Keratinocyte (primary cell): ENCODE measurements around the gene ABR.

Experiments
- EZH2 ChIP-seq: IDR thresholded peaks from one replicate; pipeline ENCODE4 v1.6.1; 2012; ENCODE audit warnings: inconsistent platforms, mild to moderate bottlenecking, low read length, moderate library complexity
- TF ChIP-seq, protein P1 (sequence below), 3 experiments: IDR thresholded peaks in 1 of 3; conservative IDR thresholded peaks in 1 of 3; optimal IDR thresholded peaks in 1 of 3; 2 replicates in 2 of 3; 3 replicates in 1 of 3; pipeline versions ENCODE3 to v1.5.1; 2011; ENCODE audit warnings: low read length in 3 of 3, mild to moderate bottlenecking in 3 of 3, moderate library complexity in 2 of 3, control low read depth in 1 of 3, inconsistent platforms in 1 of 3; ENCODE audit not compliant: insufficient read depth in 2 of 3; ENCODE audit errors: extremely low read depth in 1 of 3

DNA sequence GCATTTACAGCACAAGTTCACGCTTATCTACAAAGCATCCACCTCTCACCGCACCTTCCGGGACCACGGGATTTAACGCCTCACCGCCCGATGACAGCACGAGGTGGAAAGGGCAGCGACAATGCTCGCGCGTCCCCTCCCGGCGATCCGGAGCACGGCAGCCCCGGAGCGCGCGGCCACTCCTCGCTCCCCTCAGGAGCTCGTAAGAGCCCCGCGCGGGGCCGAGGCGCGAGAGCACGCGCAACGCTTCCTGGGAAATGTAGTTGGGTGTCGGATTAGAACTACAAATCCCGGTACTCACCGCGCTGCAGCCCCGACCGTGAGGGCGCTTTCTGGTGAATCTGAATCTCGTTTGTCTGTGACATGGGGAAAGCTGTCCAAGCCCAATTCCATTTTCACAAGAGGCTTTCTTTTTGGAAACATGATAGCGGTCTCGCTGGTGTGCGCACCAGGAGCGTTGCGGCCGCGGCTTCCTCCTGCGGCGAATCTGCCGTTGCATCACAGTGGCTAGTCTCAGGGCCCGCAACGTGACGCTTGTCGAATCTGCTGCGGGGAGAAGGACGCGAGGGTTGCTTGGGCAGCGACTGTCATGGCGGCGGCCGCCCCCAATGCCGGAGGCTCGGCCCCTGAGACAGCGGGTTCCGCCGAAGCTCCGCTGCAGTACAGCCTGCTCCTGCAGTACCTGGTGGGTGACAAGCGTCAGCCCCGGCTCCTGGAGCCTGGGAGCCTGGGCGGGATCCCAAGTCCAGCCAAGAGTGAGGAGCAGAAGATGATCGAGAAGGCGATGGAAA is 183.0 kb downstream of the ABR start, which contains the start of gene TIMM22:
- TF ChIP-seq, protein P1, sequence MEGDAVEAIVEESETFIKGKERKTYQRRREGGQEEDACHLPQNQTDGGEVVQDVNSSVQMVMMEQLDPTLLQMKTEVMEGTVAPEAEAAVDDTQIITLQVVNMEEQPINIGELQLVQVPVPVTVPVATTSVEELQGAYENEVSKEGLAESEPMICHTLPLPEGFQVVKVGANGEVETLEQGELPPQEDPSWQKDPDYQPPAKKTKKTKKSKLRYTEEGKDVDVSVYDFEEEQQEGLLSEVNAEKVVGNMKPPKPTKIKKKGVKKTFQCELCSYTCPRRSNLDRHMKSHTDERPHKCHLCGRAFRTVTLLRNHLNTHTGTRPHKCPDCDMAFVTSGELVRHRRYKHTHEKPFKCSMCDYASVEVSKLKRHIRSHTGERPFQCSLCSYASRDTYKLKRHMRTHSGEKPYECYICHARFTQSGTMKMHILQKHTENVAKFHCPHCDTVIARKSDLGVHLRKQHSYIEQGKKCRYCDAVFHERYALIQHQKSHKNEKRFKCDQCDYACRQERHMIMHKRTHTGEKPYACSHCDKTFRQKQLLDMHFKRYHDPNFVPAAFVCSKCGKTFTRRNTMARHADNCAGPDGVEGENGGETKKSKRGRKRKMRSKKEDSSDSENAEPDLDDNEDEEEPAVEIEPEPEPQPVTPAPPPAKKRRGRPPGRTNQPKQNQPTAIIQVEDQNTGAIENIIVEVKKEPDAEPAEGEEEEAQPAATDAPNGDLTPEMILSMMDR (optimal IDR thresholded peaks at IDR 0.05 in 1 of 3, IDR thresholded peaks at IDR 0.05 in 1 of 3, conservative IDR thresholded peaks at IDR 0.05 in 1 of 3; ENCODE audit: extremely low read depth in 1 of 3, insufficient read depth in 2 of 3, low read length in 3 of 3) = peak; percentile 94 to 96 (median 94)
- no peak for TF ChIP-seq EZH2
